Natural killer cell (primary cell): ENCODE measurements around the gene ANKRD63. TPM values are rescaled to one million over a fixed set of nuclear protein-coding genes. Genes with fewer than 3 reads are reported as not detected.

ENCODE experiments used
- ATAC-seq, 3 donors: fragments of 150-1000 bp in 2 of 3; fragments of 200-7000 bp in 1 of 3; cut with Tn5 transposase; 1 replicate in 1 of 3; 2 replicates in 2 of 3; pipeline ENCODE4 v1.10.0; 2021; ENCODE audit warnings: mild to moderate bottlenecking in 2 of 3, moderate library complexity in 2 of 3
- DNase-seq, 2 donors: peaks; one replicate each; pipeline versions ENCODE4 v3.0.0 to v3.0.0-alpha.2; 2013 to 2021; ENCODE audit warnings: mixed read lengths in 1 of 2
- H3K27ac ChIP-seq: one replicate; pipeline ENCODE4 v1.5.1; 2013; ENCODE audit warnings: mild to moderate bottlenecking, low read length
- H3K27me3 ChIP-seq: one replicate; pipeline ENCODE4 v1.6.1; 2013; ENCODE audit warnings: low read length; ENCODE audit not compliant: control insufficient read depth, insufficient read depth
- H3K36me3 ChIP-seq: one replicate; pipeline ENCODE4 v1.6.1; 2013; ENCODE audit warnings: low read length; ENCODE audit not compliant: control insufficient read depth, insufficient read depth
- H3K4me1 ChIP-seq: one replicate; pipeline ENCODE4 v1.6.1; 2013; ENCODE audit warnings: low read length; ENCODE audit not compliant: control insufficient read depth, insufficient read depth
- H3K4me3 ChIP-seq: one replicate; pipeline ENCODE4 v1.5.1; 2013; ENCODE audit warnings: low read length
- H3K9me3 ChIP-seq: one replicate; pipeline ENCODE4 v1.6.1; 2013; ENCODE audit warnings: low read length; ENCODE audit not compliant: control insufficient read depth, insufficient read depth
- H3K27ac Mint-ChIP-seq, 2 donors: one replicate each; pipeline ENCODE4 v1.8.0; 2022; ENCODE audit warnings: mild to moderate bottlenecking in 2 of 2, mixed read lengths in 2 of 2, moderate library complexity in 1 of 2
- H3K27me3 Mint-ChIP-seq, 2 donors: one replicate each; pipeline ENCODE4 v1.8.0; 2022; ENCODE audit warnings: low read depth in 2 of 2, mixed read lengths in 2 of 2
- H3K36me3 Mint-ChIP-seq: one replicate; pipeline ENCODE4 v1.8.0; 2022; ENCODE audit warnings: mixed read lengths
- H3K4me1 Mint-ChIP-seq, 2 donors: one replicate each; pipeline ENCODE4 v1.8.0; 2022; ENCODE audit warnings: mixed read lengths in 2 of 2
- H3K4me3 Mint-ChIP-seq: one replicate; pipeline ENCODE4 v1.8.0; 2022; ENCODE audit warnings: mild to moderate bottlenecking, moderate library complexity, mixed read lengths
- H3K9me3 Mint-ChIP-seq, 2 donors: one replicate each; pipeline ENCODE4 v1.8.0; 2022; ENCODE audit warnings: mixed read lengths in 2 of 2
- WGBS: methylation state at CpG from one replicate; pipeline ENCODE4 v1.1.7; 2013; ENCODE audit warnings: missing lambda C conversion rate; ENCODE audit not compliant: insufficient coverage; 5-methylcytosine and 5-hydroxymethylcytosine counted together
- intact Hi-C: fragments of 100-400 bp; cut with micrococcal nuclease; formaldehyde crosslinking; loops from one replicate; pipeline ENCODE4 v1.14.2; 2022
- total RNA-seq, 4 donors: library from RNA; stranded (reverse); fragments of 120-200 nt in 1 of 4; gene quantifications; one replicate each; pipeline versions ENCODE4 v1.2.3 to v1.2.4, GENCODE V29; 2013 to 2022
- TF ChIP-seq, protein P1 (sequence below): fragments of 200-600 bp; IDR thresholded peaks from one replicate; pipeline ENCODE4 v1.8.0; 2022; ENCODE audit warnings: antibody characterized with exemption

ANKRD63 gene
- total RNA-seq, 3 donors from 2014 or later (not counting 1 experiment from before 2014, with no cell fraction given): not detected

DNA sequence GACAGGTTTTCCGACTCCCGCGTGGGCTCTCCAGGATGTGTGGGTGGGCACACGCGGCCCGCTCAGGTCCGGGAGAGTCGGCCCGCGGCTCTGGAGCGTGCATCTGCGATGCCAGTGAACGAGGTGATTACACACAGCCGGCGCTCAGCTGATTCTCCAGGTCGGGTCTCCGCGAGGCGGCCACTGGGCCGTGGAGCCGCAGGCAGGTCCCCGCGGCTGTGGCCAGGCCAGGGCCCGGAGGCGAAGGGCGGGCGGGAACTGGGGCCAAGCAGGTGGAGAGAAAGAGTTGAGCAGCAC is 30.8 kb downstream of the ANKRD63 start:
- ATAC-seq (no peak), DNase-seq (no peak)
- WGBS: 58% methylated on average over 27 of the region's 27 CpGs
- H3K27me3 Mint-ChIP-seq: peaks cover 10 to 23% of the 10 kb centered on the region in 2 donors
- H3K27me3 ChIP-seq: peaks cover 9% of the 10 kb centered on the region
- H3K9me3 Mint-ChIP-seq: no peaks in the 10 kb centered on the region
- intact Hi-C loops: no loop called here
- no peaks in the 10 kb centered on the region for H3K36me3 Mint-ChIP-seq
- no peak overlapping the region for H3K27ac Mint-ChIP-seq
- no peak overlapping the region for H3K27ac ChIP-seq
- H3K9me3 ChIP-seq: no peaks in the 10 kb centered on the region
- H3K4me3 ChIP-seq: peak overlapping the region; percentile 53
- H3K4me1 ChIP-seq: peaks cover 36% of the 10 kb centered on the region
- peak overlapping the region; percentile 35 for H3K4me3 Mint-ChIP-seq
- H3K36me3 ChIP-seq: no peaks in the 10 kb centered on the region
- peaks cover 8 to 17% of the 10 kb centered on the region in 2 donors for H3K4me1 Mint-ChIP-seq
- TF ChIP-seq, protein P1, sequence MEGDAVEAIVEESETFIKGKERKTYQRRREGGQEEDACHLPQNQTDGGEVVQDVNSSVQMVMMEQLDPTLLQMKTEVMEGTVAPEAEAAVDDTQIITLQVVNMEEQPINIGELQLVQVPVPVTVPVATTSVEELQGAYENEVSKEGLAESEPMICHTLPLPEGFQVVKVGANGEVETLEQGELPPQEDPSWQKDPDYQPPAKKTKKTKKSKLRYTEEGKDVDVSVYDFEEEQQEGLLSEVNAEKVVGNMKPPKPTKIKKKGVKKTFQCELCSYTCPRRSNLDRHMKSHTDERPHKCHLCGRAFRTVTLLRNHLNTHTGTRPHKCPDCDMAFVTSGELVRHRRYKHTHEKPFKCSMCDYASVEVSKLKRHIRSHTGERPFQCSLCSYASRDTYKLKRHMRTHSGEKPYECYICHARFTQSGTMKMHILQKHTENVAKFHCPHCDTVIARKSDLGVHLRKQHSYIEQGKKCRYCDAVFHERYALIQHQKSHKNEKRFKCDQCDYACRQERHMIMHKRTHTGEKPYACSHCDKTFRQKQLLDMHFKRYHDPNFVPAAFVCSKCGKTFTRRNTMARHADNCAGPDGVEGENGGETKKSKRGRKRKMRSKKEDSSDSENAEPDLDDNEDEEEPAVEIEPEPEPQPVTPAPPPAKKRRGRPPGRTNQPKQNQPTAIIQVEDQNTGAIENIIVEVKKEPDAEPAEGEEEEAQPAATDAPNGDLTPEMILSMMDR: no peak

DNA sequence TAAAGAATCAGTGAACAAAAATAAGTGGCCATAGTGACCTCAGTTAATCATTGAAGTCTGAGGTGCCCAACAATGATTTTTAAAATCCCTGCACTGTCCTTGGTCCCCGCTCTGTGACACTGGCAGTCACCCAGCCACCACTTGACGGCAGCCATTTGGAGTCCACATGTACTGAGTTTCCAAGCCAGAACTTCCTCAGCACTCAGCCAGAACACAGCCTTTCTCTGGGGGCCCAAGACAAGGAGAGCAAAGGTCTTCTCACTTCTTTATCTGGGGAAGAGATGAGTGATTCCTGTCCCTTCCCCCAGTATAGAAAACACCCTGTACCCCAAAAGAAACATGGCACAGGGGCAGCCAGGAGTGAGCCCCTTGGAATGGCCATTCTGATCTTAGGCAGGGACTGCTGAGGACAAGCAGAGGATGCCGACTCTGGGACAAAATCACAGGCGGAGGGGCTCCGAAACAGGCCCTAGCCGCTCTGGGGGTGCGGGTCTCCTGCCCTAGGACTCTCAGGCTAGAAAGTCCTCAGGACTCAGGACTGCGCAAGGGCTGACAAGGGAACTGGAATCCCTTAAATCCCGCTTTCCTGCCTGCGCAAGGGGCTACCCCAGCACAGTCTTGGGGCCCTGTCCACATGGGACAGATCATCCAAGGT is 31.3 kb downstream of the ANKRD63 start:
- no peak for DNase-seq

DNA sequence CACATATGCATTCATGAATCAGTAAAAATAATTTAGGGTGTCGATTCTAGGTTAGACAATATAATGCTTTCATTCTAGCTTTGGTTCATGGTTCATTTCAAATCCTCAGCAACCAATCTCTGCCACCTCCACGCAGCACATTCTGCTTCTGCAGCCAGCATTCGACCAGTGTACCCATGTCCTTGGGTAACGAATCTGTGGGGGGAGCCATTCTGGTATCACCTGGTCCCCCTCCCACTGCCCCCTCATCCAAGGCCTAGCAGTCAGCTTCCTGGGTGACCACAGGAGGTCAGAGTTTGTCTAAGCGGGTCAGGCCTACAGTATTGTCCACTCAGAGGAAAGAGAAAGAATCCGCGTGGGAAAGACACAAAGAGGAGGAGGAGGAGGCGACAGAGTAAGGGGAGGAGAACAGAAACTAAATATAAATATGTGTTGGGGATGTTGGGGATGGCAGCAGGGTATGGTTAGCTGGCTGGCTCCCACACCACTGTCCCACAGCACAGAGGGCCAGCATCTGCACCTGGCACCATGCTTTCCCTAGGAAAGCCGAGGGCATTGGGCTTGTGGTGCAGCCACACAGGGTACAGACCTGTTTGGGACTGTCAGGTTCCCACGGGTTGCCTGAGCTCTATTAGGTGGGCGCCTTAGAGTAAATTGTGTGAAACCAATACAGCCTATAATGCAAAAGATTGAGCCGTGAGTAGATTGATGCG is 31.9 kb downstream of the ANKRD63 start:
- Histone ChIP-seq H3K27ac (no peak overlapping the region), H3K4me3 (no peak overlapping the region), H3K9me3 (no peaks in the 10 kb centered on the region), H3K4me1 (peaks cover 25% of the 10 kb centered on the region), H3K36me3 (no peaks in the 10 kb centered on the region), H3K27me3 (peaks cover 9% of the 10 kb centered on the region)
- H3K27ac Mint-ChIP-seq: no peak overlapping the region
- TF ChIP-seq, protein P1: no peak
- peak overlapping the region; percentile 68 for H3K4me3 Mint-ChIP-seq
- intact Hi-C loops: no loop called here
- H3K9me3 Mint-ChIP-seq: no peaks in the 10 kb centered on the region
- WGBS: 93% methylated on average over 13 of the region's 13 CpGs
- H3K27me3 Mint-ChIP-seq: peaks cover 10 to 23% of the 10 kb centered on the region in 2 donors
- ATAC-seq: no peak
- DNase-seq: no peak
- H3K4me1 Mint-ChIP-seq: peaks cover 6 to 17% of the 10 kb centered on the region in 2 donors
- no peaks in the 10 kb centered on the region for H3K36me3 Mint-ChIP-seq

More for the DNA sequence above, 31.3 kb downstream of the ANKRD63 start:
- no peaks in the 10 kb centered on the region for H3K36me3 ChIP-seq
- H3K4me1 ChIP-seq: peaks cover 31% of the 10 kb centered on the region
- no peak overlapping the region for H3K27ac Mint-ChIP-seq
- WGBS: 94% methylated on average over 10 of the region's 10 CpGs
- no peak overlapping the region for H3K4me3 ChIP-seq
- intact Hi-C loops: no loop called here
- no peak for ATAC-seq
- no peaks in the 10 kb centered on the region for H3K36me3 Mint-ChIP-seq
- peaks cover 10 to 23% of the 10 kb centered on the region in 2 donors for H3K27me3 Mint-ChIP-seq
- no peak overlapping the region for H3K27ac ChIP-seq
- H3K27me3 ChIP-seq: peaks cover 9% of the 10 kb centered on the region
- H3K9me3 Mint-ChIP-seq: no peaks in the 10 kb centered on the region
- peak overlapping the region; percentile 68 for H3K4me3 Mint-ChIP-seq
- TF ChIP-seq, protein P1: no peak
- no peaks in the 10 kb centered on the region for H3K9me3 ChIP-seq
- H3K4me1 Mint-ChIP-seq: peaks cover 6 to 17% of the 10 kb centered on the region in 2 donors
